IMR-90 (cell line): ENCODE data around the gene KRTAP12-2. TPM values are rescaled to one million over a fixed set of nuclear protein-coding genes. Genes with fewer than 3 reads are reported as not detected.

Source experiments
- ATAC-seq: fragments of 200-7000 bp; cut with Tn5 transposase; 2 replicates; pipeline ENCODE4 v1.9.1; 2020; ENCODE audit warnings: low read depth, mild to moderate bottlenecking, moderate library complexity
- BruUV-seq: library from RNA; stranded (reverse); fragments of 400-500 nt; replicated peaks from 2 replicates; lab custom pipeline; 2021; lab: Mats Ljungman, UMichigan
- CTCF ChIA-PET: fragments of 300-600 bp; formaldehyde crosslinking; extraction: SDS; loops from one replicate; lab custom pipeline; 2021; ENCODE audit warnings: antibody characterized with exemption; lab: Yijun Ruan, JAX
- POLR2A ChIA-PET: fragments of 300-600 bp; sonication (Branson Sonifier 250); formaldehyde crosslinking; loops from one replicate; lab custom pipeline; 2022; ENCODE audit warnings: antibody characterized with exemption; ENCODE audit not compliant: unreplicated experiment; lab: Charles Lee
- DNase-seq: peaks from one replicate; pipeline ENCODE4 v3.0.0; 2013
- H2AFZ ChIP-seq: replicated peaks from 2 replicates; pipeline ENCODE3; 2013; ENCODE audit warnings: low read length, mild to moderate bottlenecking; ENCODE audit not compliant: poor library complexity
- H2AK5ac ChIP-seq: 2 replicates; pipeline ENCODE4 v1.6.1; 2013; ENCODE audit warnings: low read depth, low read length, inconsistent platforms
- H2AK9ac ChIP-seq: replicated peaks from 2 replicates; pipeline ENCODE3; 2013; ENCODE audit warnings: mild to moderate bottlenecking, low read depth, low read length, moderate library complexity; ENCODE audit not compliant: poor library complexity
- H2BK120ac ChIP-seq: 2 replicates; pipeline ENCODE4 v1.6.1; 2013; ENCODE audit warnings: low read depth, low read length, inconsistent platforms
- H2BK15ac ChIP-seq: 3 replicates; pipeline ENCODE4 v1.6.1; 2013; ENCODE audit warnings: low read depth, low read length, inconsistent platforms
- H2BK20ac ChIP-seq: 2 replicates; pipeline ENCODE4 v1.6.1; 2013; ENCODE audit warnings: low read depth, mild to moderate bottlenecking, inconsistent platforms, low read length, moderate library complexity
- H2BK5ac ChIP-seq: 2 replicates; pipeline ENCODE4 v1.6.1; 2013; ENCODE audit warnings: mild to moderate bottlenecking, low read depth, low read length, inconsistent platforms; ENCODE audit not compliant: poor library complexity, severe bottlenecking
- H3K14ac ChIP-seq: replicated peaks from 2 replicates; pipeline ENCODE4 v1.6.1; 2013; ENCODE audit warnings: low read depth, low read length, inconsistent platforms
- H3K18ac ChIP-seq: 2 replicates; pipeline ENCODE4 v1.6.1; 2013; ENCODE audit warnings: low read depth, low read length, control low read depth
- H3K23ac ChIP-seq: 2 replicates; pipeline ENCODE4 v1.6.1; 2013; ENCODE audit warnings: low read depth, low read length, inconsistent platforms
- H3K27ac ChIP-seq: 2 replicates; pipeline ENCODE4 v1.5.1; 2013; ENCODE audit warnings: mild to moderate bottlenecking, control low read depth, low read length; ENCODE audit not compliant: insufficient read depth
- H3K27me3 ChIP-seq: 2 replicates; pipeline ENCODE4 v1.6.1; 2013; ENCODE audit warnings: low read length; ENCODE audit not compliant: control insufficient read depth, insufficient read depth
- H3K36me3 ChIP-seq: 2 replicates; pipeline ENCODE4 v1.6.1; 2013; ENCODE audit warnings: low read length, mixed read lengths; ENCODE audit not compliant: control insufficient read depth, insufficient read depth
- H3K4ac ChIP-seq: 2 replicates; pipeline ENCODE4 v1.6.1; 2013; ENCODE audit warnings: low read depth, low read length, inconsistent platforms
- H3K4me1 ChIP-seq: 2 replicates; pipeline ENCODE4 v1.6.1; 2013; ENCODE audit warnings: low read length, mixed read lengths; ENCODE audit not compliant: control insufficient read depth, insufficient read depth
- H3K4me2 ChIP-seq: 2 replicates; pipeline ENCODE4 v1.6.1; 2013; ENCODE audit warnings: low read depth, mild to moderate bottlenecking, control low read depth, low read length, moderate library complexity
- H3K4me3 ChIP-seq: 2 replicates; pipeline ENCODE4 v1.5.1; 2013; ENCODE audit warnings: low read depth, mild to moderate bottlenecking, control low read depth, low read length, moderate library complexity; ENCODE audit not compliant: insufficient read depth
- H3K56ac ChIP-seq: 2 replicates; pipeline ENCODE4 v1.6.1; 2013; ENCODE audit warnings: low read length, inconsistent platforms; ENCODE audit not compliant: insufficient read depth; ENCODE audit errors: extremely low read depth
- H3K79me1 ChIP-seq, 2 experiments: 2 replicates each; pipeline ENCODE4 v1.6.1; 2013; ENCODE audit warnings: low read length in 2 of 2, inconsistent platforms in 1 of 2, low read depth in 1 of 2
- H3K9ac ChIP-seq: 2 replicates; pipeline ENCODE4 v1.6.1; 2013; ENCODE audit warnings: low read depth, low read length, control low read depth
- H3K9me1 ChIP-seq: 2 replicates; pipeline ENCODE4 v1.6.1; 2013; ENCODE audit warnings: low read length, inconsistent platforms; ENCODE audit not compliant: insufficient read depth
- H3K9me3 ChIP-seq: 2 replicates; pipeline ENCODE4 v1.6.1; 2013; ENCODE audit warnings: low read length; ENCODE audit not compliant: control insufficient read depth, insufficient read depth
- H4K20me1 ChIP-seq: 2 replicates; pipeline ENCODE4 v1.6.1; 2013; ENCODE audit warnings: low read length, inconsistent platforms; ENCODE audit not compliant: insufficient read depth
- H4K5ac ChIP-seq: 2 replicates; pipeline ENCODE4 v1.6.1; 2013; ENCODE audit warnings: mild to moderate bottlenecking, low read depth, low read length, control low read depth
- H4K8ac ChIP-seq, 2 experiments: 2 replicates each; pipeline ENCODE4 v1.6.1; 2013; ENCODE audit warnings: low read depth in 2 of 2, low read length in 2 of 2, control low read depth in 1 of 2, inconsistent platforms in 1 of 2
- H4K91ac ChIP-seq: 2 replicates; pipeline ENCODE4 v1.6.1; 2013; ENCODE audit warnings: low read depth, low read length, inconsistent platforms; ENCODE audit not compliant: insufficient read depth
- CEBPB ChIP-seq: IDR thresholded peaks from 2 replicates; pipeline ENCODE4 v1.6.1; 2012; ENCODE audit warnings: low read depth, low read length, improper control_type of control experiment
- FOS ChIP-seq: fragments of 150-350 bp; IDR thresholded peaks from 2 replicates; pipeline ENCODE4 v1.6.1; 2016; ENCODE audit warnings: low read depth, low read length
- MAZ ChIP-seq: IDR thresholded peaks from 2 replicates; pipeline ENCODE4 v1.6.1; 2012; ENCODE audit warnings: low read depth, mild to moderate bottlenecking, low read length, improper control_type of control experiment, moderate library complexity, borderline replicate concordance
- NFE2L2 ChIP-seq: fragments of 150-350 bp; IDR thresholded peaks from 2 replicates; pipeline ENCODE4 v1.6.1; 2016; ENCODE audit warnings: low read depth, mild to moderate bottlenecking, low read length
- POLR2A ChIP-seq: IDR thresholded peaks from 2 replicates; pipeline ENCODE4 v1.6.1; 2012; ENCODE audit warnings: mild to moderate bottlenecking, low read depth, low read length
- RAD21 ChIP-seq: IDR thresholded peaks from 2 replicates; pipeline ENCODE4 v1.6.1; 2012; ENCODE audit warnings: low read length, improper control_type of control experiment
- RCOR1 ChIP-seq: IDR thresholded peaks from 2 replicates; pipeline ENCODE4 v1.6.1; 2012; ENCODE audit warnings: mild to moderate bottlenecking, low read length, improper control_type of control experiment; ENCODE audit not compliant: insufficient replicate concordance
- RFX5 ChIP-seq: IDR thresholded peaks from 2 replicates; pipeline ENCODE4 v1.8.0; 2012; ENCODE audit warnings: low read depth, mild to moderate bottlenecking, low read length, moderate library complexity
- WGBS, 2 experiments: methylation state at CpG; one replicate each; pipeline versions ENCODE4 v1.1.5 to v1.1.7; 2013; ENCODE audit warnings: missing lambda C conversion rate in 2 of 2; ENCODE audit not compliant: insufficient read length in 1 of 2; ENCODE audit errors: extremely low coverage in 2 of 2; 5-methylcytosine and 5-hydroxymethylcytosine counted together
- dilution Hi-C: fragments of 300-500 bp; cut with HindIII; formaldehyde crosslinking; loops from one replicate; pipeline ENCODE4 v1.14.3; 2018; ENCODE audit warnings: low sequenced_read_pairs; ENCODE audit not compliant: unreplicated experiment
- in situ Hi-C: fragments of 300-500 bp; cut with MboI; formaldehyde crosslinking; loops from 3 replicates; pipeline ENCODE4 v1.14.3; 2019; ENCODE audit warnings: low sequenced_read_pairs, inconsistent platforms, mixed read lengths
- intact Hi-C: fragments of 100-400 bp; cut with micrococcal nuclease; formaldehyde crosslinking; loops from 2 replicates; pipeline ENCODE4 v1.10.0; 2022
- polyA plus RNA-seq, 3 experiments: library from polyadenylated mRNA; depleted of rRNA; stranded (reverse); fragments of >200 nt; gene quantifications; 2 replicates each; pipeline ENCODE4 v1.2.3, GENCODE V29; 2012; ENCODE audit warnings: low replicate concordance in 1 of 3
- total RNA-seq: library from RNA; depleted of rRNA; stranded (reverse); fragments of >200 nt; gene quantifications from 2 replicates; pipeline ENCODE4 v1.2.3, GENCODE V29; 2012
- TF ChIP-seq, protein P1 (sequence below): conservative IDR thresholded peaks from 2 replicates; pipeline ENCODE4 v1.5.1; 2012; ENCODE audit warnings: mild to moderate bottlenecking, low read depth, low read length, improper control_type of control experiment

KRTAP12-2 gene
- total and polyA plus RNA-seq, 2 of the 4 experiments (the other 2 are of a cell fraction) = not detected

DNA sequence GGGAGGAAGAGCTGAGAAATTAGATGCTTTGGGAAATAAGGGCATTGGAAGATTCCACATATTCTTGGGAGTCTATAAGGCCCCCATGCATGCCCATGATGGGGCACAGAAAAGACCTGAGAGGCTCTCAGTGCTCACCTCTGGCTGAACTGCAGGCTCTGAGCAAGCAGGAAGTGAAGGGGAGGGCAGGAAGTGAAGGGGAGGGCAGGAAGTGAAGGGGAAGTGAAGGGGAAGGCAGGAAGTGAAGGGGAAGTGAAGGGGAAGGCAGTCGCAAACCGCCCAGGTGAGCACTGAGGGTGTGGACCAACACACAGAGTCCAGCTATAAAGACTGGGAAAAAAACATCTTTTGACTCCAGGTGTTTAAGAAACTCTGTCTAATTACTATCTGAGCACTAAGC, 36.3 kb downstream of the KRTAP12-2 start:
- Histone ChIP-seq H3K27ac (no peak overlapping the region), H3K4me2 (no peak overlapping the region), H4K91ac (no peak overlapping the region), H2BK20ac (no peak overlapping the region), H2AK9ac (no peak overlapping the region), H3K79me1 (no peaks in the 10 kb centered on the region), H3K4me1 (no peaks in the 10 kb centered on the region), H2BK5ac (no peak overlapping the region), H2BK15ac (no peak overlapping the region), H3K18ac (no peak overlapping the region), H3K56ac (no peak overlapping the region), H4K5ac (no peak overlapping the region), H3K23ac (no peak overlapping the region), H4K20me1 (no peaks in the 10 kb centered on the region), H4K8ac (no peak overlapping the region), H3K36me3 (no peaks in the 10 kb centered on the region), H3K9me1 (no peaks in the 10 kb centered on the region), H2BK120ac (no peak overlapping the region), H2AK5ac (no peak overlapping the region), H3K14ac (no peak overlapping the region), H2AFZ (no peak overlapping the region), H3K27me3 (peaks cover 2% of the 10 kb centered on the region; the same call in 1 of the 2 replicates), H3K9ac (no peak overlapping the region), H3K9me3 (0 out of 2 replicates have a peak, but pooled peaks cover 2% of the 10 kb centered on the region), H3K4ac (no peak overlapping the region), H3K4me3 (no peak overlapping the region)
- in situ Hi-C loops (no loop called here), dilution Hi-C loops (no loop called here), intact Hi-C loops (no loop called here)
- TF ChIP-seq POLR2A (no peak), RCOR1 (no peak), CEBPB (no peak), MAZ (no peak), FOS (no peak), NFE2L2 (no peak), RFX5 (no peak), RAD21 (no peak)
- TF ChIP-seq, protein P1, sequence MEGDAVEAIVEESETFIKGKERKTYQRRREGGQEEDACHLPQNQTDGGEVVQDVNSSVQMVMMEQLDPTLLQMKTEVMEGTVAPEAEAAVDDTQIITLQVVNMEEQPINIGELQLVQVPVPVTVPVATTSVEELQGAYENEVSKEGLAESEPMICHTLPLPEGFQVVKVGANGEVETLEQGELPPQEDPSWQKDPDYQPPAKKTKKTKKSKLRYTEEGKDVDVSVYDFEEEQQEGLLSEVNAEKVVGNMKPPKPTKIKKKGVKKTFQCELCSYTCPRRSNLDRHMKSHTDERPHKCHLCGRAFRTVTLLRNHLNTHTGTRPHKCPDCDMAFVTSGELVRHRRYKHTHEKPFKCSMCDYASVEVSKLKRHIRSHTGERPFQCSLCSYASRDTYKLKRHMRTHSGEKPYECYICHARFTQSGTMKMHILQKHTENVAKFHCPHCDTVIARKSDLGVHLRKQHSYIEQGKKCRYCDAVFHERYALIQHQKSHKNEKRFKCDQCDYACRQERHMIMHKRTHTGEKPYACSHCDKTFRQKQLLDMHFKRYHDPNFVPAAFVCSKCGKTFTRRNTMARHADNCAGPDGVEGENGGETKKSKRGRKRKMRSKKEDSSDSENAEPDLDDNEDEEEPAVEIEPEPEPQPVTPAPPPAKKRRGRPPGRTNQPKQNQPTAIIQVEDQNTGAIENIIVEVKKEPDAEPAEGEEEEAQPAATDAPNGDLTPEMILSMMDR = no peak
- CTCF ChIA-PET = no interaction called here
- no peak for ATAC-seq
- POLR2A ChIA-PET = no interaction called here
- no peak for DNase-seq
- WGBS, 2 experiments = no CpG with 5 or more reads among the region's 2 CpGs
- no TSS peak for BruUV-seq
